GM10847 (cell line): ENCODE results near the gene STK16.
A peak's percentile ranks its signal among the peaks of the same experiment; 100 is the strongest.

Experiments used
- POLR2A ChIP-seq: IDR thresholded peaks from 2 replicates; pipeline ENCODE4 v1.6.1; 2011; ENCODE audit not compliant: insufficient read length; ENCODE audit errors: extremely low read depth

The STK16 gene, protein sequence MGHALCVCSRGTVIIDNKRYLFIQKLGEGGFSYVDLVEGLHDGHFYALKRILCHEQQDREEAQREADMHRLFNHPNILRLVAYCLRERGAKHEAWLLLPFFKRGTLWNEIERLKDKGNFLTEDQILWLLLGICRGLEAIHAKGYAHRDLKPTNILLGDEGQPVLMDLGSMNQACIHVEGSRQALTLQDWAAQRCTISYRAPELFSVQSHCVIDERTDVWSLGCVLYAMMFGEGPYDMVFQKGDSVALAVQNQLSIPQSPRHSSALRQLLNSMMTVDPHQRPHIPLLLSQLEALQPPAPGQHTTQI

GRCh38 chr2:219245148-219245898, at the start of gene STK16, which contains the start of gene GLB1L:
Gene STK16 (plus strand): TSS chr2:219245479. CDS start chr2:219246000, 521 bp downstream.
Gene GLB1L (minus strand): TSS chr2:219245444. CDS start chr2:219243573, 1,871 bp downstream.
- TF ChIP-seq POLR2A: peak; percentile 88

DNA sequence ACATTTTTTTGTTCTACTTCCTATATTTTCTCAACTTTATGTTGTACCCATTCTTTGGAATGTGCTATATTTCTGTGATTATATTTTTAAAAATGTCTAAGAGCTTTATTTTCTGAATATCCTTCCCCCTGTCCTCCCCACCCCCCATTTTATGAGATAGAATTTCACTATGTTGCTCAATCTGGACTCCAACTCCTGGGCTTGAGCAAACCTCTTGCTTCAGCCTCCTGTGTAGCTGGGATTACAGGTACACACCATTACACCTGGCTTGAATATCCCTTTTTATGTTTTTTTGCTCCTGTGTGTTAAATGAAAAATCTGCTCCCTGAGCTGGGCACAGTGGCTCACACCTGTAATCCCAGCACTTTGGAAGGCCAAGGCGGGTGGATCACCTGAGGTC, 47.9 kb upstream of the STK16 start:
- TF ChIP-seq POLR2A: no peak

- no peak for TF ChIP-seq POLR2A
Measured at GRCh38 chr2:219198974-219199373, 46.3 kb upstream of the STK16 start.

DNA sequence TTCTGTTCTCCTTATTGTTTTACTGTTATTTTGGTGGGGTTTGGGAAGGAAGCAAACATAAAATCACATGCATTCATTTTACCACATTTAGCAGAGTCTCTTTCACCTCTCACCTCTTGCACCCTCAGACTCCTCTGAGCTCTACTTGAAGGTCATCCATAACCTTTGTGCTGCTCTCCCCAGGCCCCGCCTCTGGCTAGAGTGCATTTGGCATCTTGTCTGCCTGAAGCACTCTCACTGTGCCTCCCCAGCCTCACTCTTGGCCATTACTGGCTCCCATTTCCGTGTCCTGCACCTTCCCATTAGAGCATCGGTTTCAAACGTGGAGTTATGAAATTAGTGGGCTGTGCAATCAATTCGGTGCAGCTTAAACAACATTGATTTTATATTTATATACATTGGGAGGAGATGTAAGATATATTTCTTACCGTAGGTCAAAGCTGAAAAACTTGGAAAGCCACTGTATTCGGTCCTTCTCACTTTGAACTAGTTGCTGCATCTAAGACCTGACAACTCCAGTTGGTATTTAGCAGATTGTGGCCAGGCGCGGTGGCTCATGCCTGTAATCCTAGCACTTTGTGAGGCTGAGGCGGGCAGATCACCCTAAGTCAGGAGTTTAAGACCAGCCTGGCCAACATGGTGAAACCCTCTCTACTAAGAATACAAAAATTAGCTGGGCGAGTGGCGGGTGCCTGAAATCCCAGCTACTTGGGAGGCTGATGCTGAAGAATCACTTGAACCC, 45.6 kb upstream of the STK16 start:
- TF ChIP-seq POLR2A: no peak

- TF ChIP-seq POLR2A: no peak
Measured at GRCh38 chr2:219204425-219205164, 40.7 kb upstream of the STK16 start.

- TF ChIP-seq POLR2A: no peak
Measured at GRCh38 chr2:219205165-219205538, 40.1 kb upstream of the STK16 start.

- no peak for TF ChIP-seq POLR2A
Measured at GRCh38 chr2:219205981-219206327, 39.3 kb upstream of the STK16 start.

DNA sequence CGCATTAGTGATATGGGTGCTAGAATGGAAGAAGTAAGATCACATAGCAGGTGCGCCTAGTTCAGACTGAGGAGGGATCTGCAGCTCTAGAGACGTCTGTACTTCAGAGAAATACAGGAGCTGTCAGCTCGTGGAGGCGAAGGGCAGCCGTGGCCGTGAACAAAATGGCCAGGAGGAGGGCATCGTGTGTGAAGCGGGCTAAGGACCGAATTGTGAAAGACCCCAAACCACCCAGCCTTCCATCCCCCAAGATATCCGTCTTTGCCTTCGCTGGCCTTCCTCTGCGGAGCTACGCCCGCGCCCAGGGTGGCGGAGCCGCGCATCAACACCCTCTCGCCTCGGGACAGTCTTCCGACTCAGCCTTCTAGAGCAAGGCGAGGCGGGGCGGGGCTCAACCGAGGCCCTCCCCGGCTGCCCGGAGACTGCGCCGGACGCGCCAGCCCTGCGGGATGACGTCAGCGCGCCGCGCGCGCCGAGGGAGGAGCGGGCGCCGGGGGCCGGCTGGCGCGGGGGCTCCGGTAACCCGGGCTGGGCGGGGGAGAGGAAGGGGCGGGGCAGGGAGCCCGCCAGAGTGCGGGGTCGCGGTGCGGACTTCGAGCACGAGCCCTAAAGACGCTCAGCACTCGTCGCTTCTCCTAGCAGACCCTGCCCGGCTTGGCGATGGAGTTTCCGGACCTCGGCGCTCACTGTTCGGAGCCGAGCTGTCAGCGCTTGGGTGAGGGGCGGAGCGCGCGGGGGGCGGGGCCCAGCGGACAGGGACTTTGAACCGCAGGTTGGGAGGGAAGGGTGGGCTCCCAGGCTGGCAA, 38.7 kb upstream of the STK16 start, which contains the start of gene ZFAND2B:
Gene ZFAND2B, plus strand, starts transcription at position 455 of the 806 bp plus-strand sequence. Its CDS starts 206 bp downstream, at position 661.
- peak; percentile 98 for TF ChIP-seq POLR2A

DNA sequence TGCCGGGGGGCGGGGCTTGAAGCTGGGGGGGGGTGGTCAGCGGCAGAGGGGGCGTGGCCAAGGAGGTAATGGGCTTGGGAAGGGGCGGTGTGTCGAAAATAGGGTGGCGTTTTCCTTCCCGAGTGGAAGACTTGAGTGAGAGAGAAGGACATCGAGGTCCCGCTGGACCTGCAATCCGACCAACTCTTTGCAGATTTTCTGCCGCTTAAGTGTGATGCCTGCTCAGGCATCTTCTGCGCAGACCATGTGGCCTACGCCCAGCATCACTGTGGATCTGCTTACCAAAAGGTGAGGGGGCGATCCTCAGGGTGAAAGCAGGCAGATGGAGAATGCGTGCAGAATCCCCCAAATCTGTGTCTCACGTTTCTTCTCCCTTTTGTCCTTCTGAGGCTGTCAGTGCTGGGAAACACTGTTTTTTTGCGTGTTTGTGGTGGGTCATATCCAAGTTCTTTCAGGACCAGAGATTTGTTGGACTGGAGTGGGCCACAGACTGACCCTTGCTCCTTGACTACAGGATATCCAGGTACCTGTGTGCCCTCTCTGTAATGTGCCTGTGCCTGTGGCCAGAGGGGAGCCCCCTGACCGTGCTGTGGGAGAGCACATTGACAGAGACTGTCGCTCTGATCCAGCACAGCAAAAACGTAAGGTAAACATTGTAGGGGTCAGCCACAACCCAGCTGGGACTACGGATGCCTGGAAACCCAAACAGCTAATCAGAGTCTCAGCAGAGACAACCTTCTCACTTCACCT, 38.0 kb upstream of the STK16 start:
- TF ChIP-seq POLR2A: no peak

GRCh38 chr2:219207884-219208740, 37.2 kb upstream of the STK16 start:
- no peak for TF ChIP-seq POLR2A

- TF ChIP-seq POLR2A: no peak
Measured at GRCh38 chr2:219209236-219210195, 35.8 kb upstream of the STK16 start.
